Astrocyte (in vitro differentiated cells and primary cell): ENCODE results near the gene LRMDA.

ENCODE experiments used
- EZH2 ChIP-seq: IDR thresholded peaks from 2 replicates; pipeline ENCODE4 v1.6.1; 2012; ENCODE audit warnings: mild to moderate bottlenecking, low read length, inconsistent platforms; ENCODE audit not compliant: insufficient read depth
- TF ChIP-seq, protein P1 (sequence below): IDR thresholded peaks from 2 replicates; pipeline ENCODE4 v1.5.1; 2011; ENCODE audit warnings: low read depth, mild to moderate bottlenecking, inconsistent platforms, low read length, moderate library complexity; ENCODE audit not compliant: insufficient read depth

DNA sequence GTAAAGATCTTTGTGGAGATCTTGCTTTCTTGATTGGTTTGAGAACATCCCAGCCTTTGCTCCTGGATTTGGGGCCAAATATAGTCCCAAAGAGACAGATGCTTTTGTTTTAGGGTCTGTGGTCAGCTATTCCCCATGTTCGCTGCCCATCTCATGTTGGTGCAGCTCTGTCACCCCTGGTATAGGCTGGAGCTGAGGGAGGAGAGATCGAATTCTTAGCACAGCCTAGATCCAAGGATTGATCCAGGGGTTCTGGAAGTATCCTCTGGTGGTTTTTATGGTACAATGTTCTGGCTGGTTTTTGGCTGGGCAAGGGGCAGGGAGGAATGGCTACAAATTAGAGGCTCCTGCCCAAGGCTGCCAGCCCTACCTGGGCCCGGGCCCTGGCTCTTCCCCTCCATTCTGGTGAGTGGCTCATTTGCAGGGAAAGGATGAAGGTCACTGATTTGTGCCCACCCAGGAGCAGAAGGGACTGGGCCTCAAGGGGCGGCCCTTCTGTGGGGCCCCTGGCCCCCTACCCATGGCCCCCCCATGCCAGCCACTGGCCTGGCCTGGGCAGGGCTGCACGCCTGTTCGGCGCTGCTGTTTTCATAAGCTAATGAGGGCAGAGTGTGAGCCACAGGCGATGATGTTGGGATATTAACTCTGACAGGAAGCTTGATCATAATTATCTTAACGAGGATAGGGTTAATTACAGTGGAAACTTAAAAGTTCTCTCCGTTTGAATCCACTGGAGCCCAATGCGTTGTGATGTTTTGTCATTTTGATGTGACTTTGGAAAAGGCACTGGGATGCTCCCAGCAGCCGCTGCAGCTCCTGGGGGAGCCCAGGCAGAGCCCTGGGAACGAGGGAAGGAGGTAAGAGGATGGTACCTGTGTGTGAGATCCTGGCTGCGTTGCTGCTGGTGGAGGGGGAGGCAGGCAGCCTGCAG lies 600.6 kb downstream of the LRMDA start:
- no peak for TF ChIP-seq EZH2
- TF ChIP-seq, protein P1, sequence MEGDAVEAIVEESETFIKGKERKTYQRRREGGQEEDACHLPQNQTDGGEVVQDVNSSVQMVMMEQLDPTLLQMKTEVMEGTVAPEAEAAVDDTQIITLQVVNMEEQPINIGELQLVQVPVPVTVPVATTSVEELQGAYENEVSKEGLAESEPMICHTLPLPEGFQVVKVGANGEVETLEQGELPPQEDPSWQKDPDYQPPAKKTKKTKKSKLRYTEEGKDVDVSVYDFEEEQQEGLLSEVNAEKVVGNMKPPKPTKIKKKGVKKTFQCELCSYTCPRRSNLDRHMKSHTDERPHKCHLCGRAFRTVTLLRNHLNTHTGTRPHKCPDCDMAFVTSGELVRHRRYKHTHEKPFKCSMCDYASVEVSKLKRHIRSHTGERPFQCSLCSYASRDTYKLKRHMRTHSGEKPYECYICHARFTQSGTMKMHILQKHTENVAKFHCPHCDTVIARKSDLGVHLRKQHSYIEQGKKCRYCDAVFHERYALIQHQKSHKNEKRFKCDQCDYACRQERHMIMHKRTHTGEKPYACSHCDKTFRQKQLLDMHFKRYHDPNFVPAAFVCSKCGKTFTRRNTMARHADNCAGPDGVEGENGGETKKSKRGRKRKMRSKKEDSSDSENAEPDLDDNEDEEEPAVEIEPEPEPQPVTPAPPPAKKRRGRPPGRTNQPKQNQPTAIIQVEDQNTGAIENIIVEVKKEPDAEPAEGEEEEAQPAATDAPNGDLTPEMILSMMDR, result no peak
